HepG2 (cell line): ENCODE results near the gene GGA2. TPM values are rescaled to one million over a fixed set of nuclear protein-coding genes. Genes with fewer than 3 reads are reported as not detected.

Experiments used
- HNRNPUL1 ChIP-seq: fragments of 200-400 bp; formaldehyde crosslinking; IDR thresholded peaks from 2 replicates; pipeline ENCODE4 v1.6.1; 2017; ENCODE audit warnings: low read depth, mild to moderate bottlenecking, low read length, moderate library complexity
- HOXA5 ChIP-seq: sonication (generic); formaldehyde crosslinking; IDR thresholded peaks from 2 replicates; pipeline ENCODE4 v1.4.0; 2020; ENCODE audit warnings: missing genetic modification reagents
- KAT2B ChIP-seq: fragments of 150-350 bp; IDR thresholded peaks from 2 replicates; pipeline ENCODE4 v1.6.1; 2014; ENCODE audit warnings: low read depth, low read length, borderline replicate concordance
- NCOA1 ChIP-seq: sonication (generic); formaldehyde crosslinking; IDR thresholded peaks from 2 replicates; pipeline ENCODE4 v1.9.0; 2021; ENCODE audit warnings: missing genetic modification reagents
- TBX2 ChIP-seq: sonication (generic); formaldehyde crosslinking; IDR thresholded peaks from 2 replicates; pipeline ENCODE4 v1.5.0; 2020; ENCODE audit warnings: missing genetic modification reagents, mild to moderate bottlenecking, borderline replicate concordance
- XRCC5 ChIP-seq: fragments of 200-400 bp; formaldehyde crosslinking; optimal IDR thresholded peaks from 2 replicates; pipeline ENCODE3; 2017; ENCODE audit warnings: mild to moderate bottlenecking, low read length
- ZNF101 ChIP-seq: sonication (generic); formaldehyde crosslinking; IDR thresholded peaks from 2 replicates; pipeline ENCODE4 v1.4.0; 2020; ENCODE audit warnings: mild to moderate bottlenecking, low read depth, missing genetic modification reagents, borderline replicate concordance
- ZNF121 ChIP-seq: sonication (generic); formaldehyde crosslinking; IDR thresholded peaks from 2 replicates; pipeline ENCODE4 v1.5.0; 2020; ENCODE audit warnings: mild to moderate bottlenecking, missing genetic modification reagents
- ZNF251 ChIP-seq: sonication (generic); formaldehyde crosslinking; IDR thresholded peaks from 2 replicates; pipeline ENCODE4 v1.9.0; 2021; ENCODE audit warnings: mild to moderate bottlenecking, missing genetic modification reagents
- ZNF260 ChIP-seq: sonication (generic); formaldehyde crosslinking; IDR thresholded peaks from 2 replicates; pipeline ENCODE4 v1.4.0; 2020; ENCODE audit warnings: missing genetic modification reagents, low read depth, mild to moderate bottlenecking, borderline replicate concordance
- ZNF430 ChIP-seq: sonication (generic); formaldehyde crosslinking; IDR thresholded peaks from 2 replicates; pipeline ENCODE4 v1.9.0; 2021; ENCODE audit warnings: mild to moderate bottlenecking, missing genetic modification reagents
- ZNF460 ChIP-seq: sonication (generic); formaldehyde crosslinking; IDR thresholded peaks from 2 replicates; pipeline ENCODE4 v1.5.1; 2020; ENCODE audit warnings: missing genetic modification reagents, mild to moderate bottlenecking, borderline replicate concordance
- ZNF556 ChIP-seq: sonication (generic); formaldehyde crosslinking; IDR thresholded peaks from 2 replicates; pipeline ENCODE4 v1.4.0; 2020; ENCODE audit warnings: mild to moderate bottlenecking, missing genetic modification reagents, borderline replicate concordance
- ZNF607 ChIP-seq: sonication (generic); formaldehyde crosslinking; IDR thresholded peaks from 2 replicates; pipeline ENCODE4 v1.5.1; 2020; ENCODE audit warnings: missing genetic modification reagents, mild to moderate bottlenecking, borderline replicate concordance
- ZNF615 ChIP-seq: sonication (generic); formaldehyde crosslinking; IDR thresholded peaks from 2 replicates; pipeline ENCODE4 v1.5.0; 2020; ENCODE audit warnings: mild to moderate bottlenecking, missing genetic modification reagents, borderline replicate concordance
- ZNF782 ChIP-seq: sonication (generic); formaldehyde crosslinking; IDR thresholded peaks from 2 replicates; pipeline ENCODE4 v1.4.0; 2020; ENCODE audit warnings: missing genetic modification reagents, mild to moderate bottlenecking, borderline replicate concordance
- polyA plus RNA-seq, 8 experiments: library from polyadenylated mRNA; depleted of rRNA in 3 of 8; stranded (reverse) in 7 of 8; unstranded in 1 of 8; fragments of >200 nt; fragmentation: Illumina TruSeq in 4 of 8; extraction: Trizol in 4 of 8; gene quantifications; 2 replicates each; pipeline versions ENCODE4 v1.2.1 to v1.2.3, GENCODE V29; 2011 to 2016; ENCODE audit warnings: low read depth in 4 of 8, missing spikeins in 1 of 8, mixed read lengths in 1 of 8; ENCODE audit not compliant: insufficient read depth in 1 of 8
- total RNA-seq, 5 experiments: library from RNA; depleted of rRNA; stranded (reverse); fragments of >200 nt; fragmentation: Illumina TruSeq; extraction: Trizol; gene quantifications; 2 replicates each; pipeline ENCODE4 v1.2.3, GENCODE V29; 2016; ENCODE audit warnings: low read depth in 1 of 5
- TF ChIP-seq, protein P1 (sequence below): sonication (generic); formaldehyde crosslinking; IDR thresholded peaks from 2 replicates; pipeline ENCODE4 v1.4.0; 2020; ENCODE audit warnings: low read depth, mild to moderate bottlenecking, missing genetic modification reagents
- TF ChIP-seq, protein P2 (sequence below): sonication (generic); formaldehyde crosslinking; IDR thresholded peaks from 2 replicates; pipeline ENCODE4 v1.4.0; 2020; ENCODE audit warnings: missing genetic modification reagents
- TF ChIP-seq, protein P3 (sequence below): sonication (generic); formaldehyde crosslinking; IDR thresholded peaks from 2 replicates; pipeline ENCODE4 v1.4.0; 2020; ENCODE audit warnings: mild to moderate bottlenecking, low read depth, missing genetic modification reagents
- TF ChIP-seq, protein P4 (sequence below), 2 experiments: sonication (generic) in 1 of 2; formaldehyde crosslinking in 1 of 2; IDR thresholded peaks; 2 replicates each; pipeline versions ENCODE4 v1.4.0 to v1.6.1; 2016 to 2020; ENCODE audit warnings: borderline replicate concordance in 1 of 2, low read depth in 1 of 2, mild to moderate bottlenecking in 1 of 2, missing genetic modification reagents in 1 of 2

The GGA2 gene
- total and polyA plus RNA-seq, 2 of the 13 experiments (the other 11 are each of a cell fraction or from before 2014, with no cell fraction given), result 51.5 to 69.8 TPM

DNA sequence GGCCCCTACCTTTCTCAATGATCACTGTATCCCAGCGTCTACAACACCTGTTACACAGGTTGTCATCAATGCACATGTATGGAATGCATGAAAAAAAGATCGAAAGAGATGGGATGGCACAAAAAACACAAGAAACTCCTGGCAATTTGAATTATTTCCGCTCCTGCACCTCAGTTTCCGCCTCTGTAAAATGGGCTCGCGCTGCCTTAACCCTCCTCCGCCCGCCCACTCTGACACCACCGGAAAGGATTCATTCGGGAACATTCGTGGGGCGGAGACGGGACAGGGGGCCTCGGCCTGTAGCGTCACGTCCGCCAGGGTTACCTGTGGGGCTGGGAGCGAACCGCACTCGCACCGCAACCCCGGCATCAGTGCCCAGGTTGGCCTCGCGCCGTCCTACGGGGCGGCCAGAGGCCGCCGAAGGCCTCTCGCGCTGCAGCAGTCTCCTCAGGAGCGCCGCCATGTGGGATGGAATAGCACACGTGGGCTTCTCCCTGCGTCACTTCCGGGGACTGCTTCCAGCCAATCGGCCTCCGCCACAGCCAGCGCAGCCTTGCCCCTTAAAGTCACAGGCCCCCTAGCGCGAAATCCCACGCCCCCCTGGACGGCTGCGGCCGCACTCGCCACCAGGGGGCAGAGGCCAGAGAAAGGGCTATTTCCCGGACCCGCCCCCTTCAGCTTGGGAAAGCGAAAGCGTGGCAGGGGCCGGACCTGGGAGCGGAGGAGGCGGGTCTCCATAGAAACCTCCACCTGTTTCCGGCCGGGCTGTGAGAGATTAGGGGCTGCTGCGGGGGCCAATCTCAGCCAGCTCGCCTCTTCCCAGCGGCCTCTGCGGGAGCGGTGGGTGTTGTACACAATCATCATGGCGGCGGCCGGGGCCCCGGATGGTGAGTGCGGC is 46.8 kb upstream of the GGA2 start, which contains the start of the genes EARS2 and UBFD1 (continued):
- TF ChIP-seq ZNF251 (no peak), HNRNPUL1 (peak; percentile 92), XRCC5 (peak; percentile 100), TBX2 (CRISPR knock-in tag) (peak; percentile 92; the same call in 1 of the 2 replicates), ZNF121 (CRISPR knock-in tag) (peak; percentile 79), ZNF101 (CRISPR knock-in tag) (peak; percentile 92; the same call in 1 of the 2 replicates), KAT2B (no peak), ZNF615 (CRISPR knock-in tag) (peak; percentile 97; the same call in 1 of the 2 replicates), ZNF556 (CRISPR knock-in tag) (peak; percentile 77), ZNF430 (peak; percentile 96), HOXA5 (CRISPR knock-in tag) (peak; percentile 96), ZNF607 (CRISPR knock-in tag) (peak; percentile 25; the same call in 1 of the 2 replicates), ZNF260 (0 out of 2 replicates have a peak, but pooled peaks have one; percentile 85), ZNF460 (CRISPR knock-in tag) (no peak; the same call in 1 of the 2 replicates), ZNF782 (CRISPR knock-in tag) (peak; percentile 72; the same call in 1 of the 2 replicates), NCOA1 (CRISPR knock-in tag) (peak; percentile 82; the same call in 1 of the 2 replicates)
- TF ChIP-seq, protein P1, sequence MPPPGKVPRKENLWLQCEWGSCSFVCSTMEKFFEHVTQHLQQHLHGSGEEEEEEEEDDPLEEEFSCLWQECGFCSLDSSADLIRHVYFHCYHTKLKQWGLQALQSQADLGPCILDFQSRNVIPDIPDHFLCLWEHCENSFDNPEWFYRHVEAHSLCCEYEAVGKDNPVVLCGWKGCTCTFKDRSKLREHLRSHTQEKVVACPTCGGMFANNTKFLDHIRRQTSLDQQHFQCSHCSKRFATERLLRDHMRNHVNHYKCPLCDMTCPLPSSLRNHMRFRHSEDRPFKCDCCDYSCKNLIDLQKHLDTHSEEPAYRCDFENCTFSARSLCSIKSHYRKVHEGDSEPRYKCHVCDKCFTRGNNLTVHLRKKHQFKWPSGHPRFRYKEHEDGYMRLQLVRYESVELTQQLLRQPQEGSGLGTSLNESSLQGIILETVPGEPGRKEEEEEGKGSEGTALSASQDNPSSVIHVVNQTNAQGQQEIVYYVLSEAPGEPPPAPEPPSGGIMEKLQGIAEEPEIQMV (CRISPR knock-in tag), result peak; percentile 72; the same call in 1 of the 2 replicates
- TF ChIP-seq, protein P2, sequence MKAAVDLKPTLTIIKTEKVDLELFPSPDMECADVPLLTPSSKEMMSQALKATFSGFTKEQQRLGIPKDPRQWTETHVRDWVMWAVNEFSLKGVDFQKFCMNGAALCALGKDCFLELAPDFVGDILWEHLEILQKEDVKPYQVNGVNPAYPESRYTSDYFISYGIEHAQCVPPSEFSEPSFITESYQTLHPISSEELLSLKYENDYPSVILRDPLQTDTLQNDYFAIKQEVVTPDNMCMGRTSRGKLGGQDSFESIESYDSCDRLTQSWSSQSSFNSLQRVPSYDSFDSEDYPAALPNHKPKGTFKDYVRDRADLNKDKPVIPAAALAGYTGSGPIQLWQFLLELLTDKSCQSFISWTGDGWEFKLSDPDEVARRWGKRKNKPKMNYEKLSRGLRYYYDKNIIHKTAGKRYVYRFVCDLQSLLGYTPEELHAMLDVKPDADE (CRISPR knock-in tag), result peak; percentile 89
- TF ChIP-seq, protein P3, sequence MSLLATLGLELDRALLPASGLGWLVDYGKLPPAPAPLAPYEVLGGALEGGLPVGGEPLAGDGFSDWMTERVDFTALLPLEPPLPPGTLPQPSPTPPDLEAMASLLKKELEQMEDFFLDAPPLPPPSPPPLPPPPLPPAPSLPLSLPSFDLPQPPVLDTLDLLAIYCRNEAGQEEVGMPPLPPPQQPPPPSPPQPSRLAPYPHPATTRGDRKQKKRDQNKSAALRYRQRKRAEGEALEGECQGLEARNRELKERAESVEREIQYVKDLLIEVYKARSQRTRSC, result peak; percentile 70; the same call in 1 of the 2 replicates
- TF ChIP-seq, protein P4, sequence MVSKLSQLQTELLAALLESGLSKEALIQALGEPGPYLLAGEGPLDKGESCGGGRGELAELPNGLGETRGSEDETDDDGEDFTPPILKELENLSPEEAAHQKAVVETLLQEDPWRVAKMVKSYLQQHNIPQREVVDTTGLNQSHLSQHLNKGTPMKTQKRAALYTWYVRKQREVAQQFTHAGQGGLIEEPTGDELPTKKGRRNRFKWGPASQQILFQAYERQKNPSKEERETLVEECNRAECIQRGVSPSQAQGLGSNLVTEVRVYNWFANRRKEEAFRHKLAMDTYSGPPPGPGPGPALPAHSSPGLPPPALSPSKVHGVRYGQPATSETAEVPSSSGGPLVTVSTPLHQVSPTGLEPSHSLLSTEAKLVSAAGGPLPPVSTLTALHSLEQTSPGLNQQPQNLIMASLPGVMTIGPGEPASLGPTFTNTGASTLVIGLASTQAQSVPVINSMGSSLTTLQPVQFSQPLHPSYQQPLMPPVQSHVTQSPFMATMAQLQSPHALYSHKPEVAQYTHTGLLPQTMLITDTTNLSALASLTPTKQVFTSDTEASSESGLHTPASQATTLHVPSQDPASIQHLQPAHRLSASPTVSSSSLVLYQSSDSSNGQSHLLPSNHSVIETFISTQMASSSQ (IDR thresholded peaks at IDR 0.05; ENCODE audit: low read depth), result peak; percentile 23; the same call in 1 of the 2 replicates
- TF ChIP-seq, protein P4 (CRISPR knock-in tag; IDR thresholded peaks at IDR 0.05; ENCODE audit: borderline replicate concordance), result peak; percentile 77; the same call in 1 of the 2 replicates
